Calu3 (cell line): ENCODE data around the gene SLC35E1. TPM values are rescaled to one million over a fixed set of nuclear protein-coding genes. Genes with fewer than 3 reads are reported as not detected.

Experiments used
- Bru-seq: library from RNA; stranded (reverse); fragments of 400-500 nt; gene quantifications from one replicate; lab custom pipeline; 2021; lab: Mats Ljungman, UMichigan
- BruChase-seq, 2 experiments: library from RNA; stranded (reverse); fragments of 400-500 nt; gene quantifications; one replicate each; lab custom pipeline; 2021; lab: Mats Ljungman, UMichigan
- BruUV-seq: library from RNA; stranded (reverse); fragments of 400-500 nt; replicated peaks from 2 replicates; lab custom pipeline; 2021; lab: Mats Ljungman, UMichigan
- CTCF ChIA-PET: fragments of 300-600 bp; sonication (Branson Sonifier 250); formaldehyde crosslinking; loops from one replicate; lab custom pipeline; 2022; ENCODE audit warnings: antibody characterized with exemption; lab: Charles Lee
- DNase-seq: peaks from one replicate; pipeline ENCODE4 v3.0.0; 2022
- H3K27ac Mint-ChIP-seq: one replicate; pipeline ENCODE4 v1.8.0; 2022; ENCODE audit warnings: mixed read lengths; ENCODE audit not compliant: unreplicated experiment
- H3K27me3 Mint-ChIP-seq: one replicate; pipeline ENCODE4 v1.8.0; 2022; ENCODE audit warnings: mixed read lengths; ENCODE audit not compliant: unreplicated experiment
- H3K36me3 Mint-ChIP-seq: one replicate; pipeline ENCODE4 v1.8.0; 2022; ENCODE audit warnings: mild to moderate bottlenecking, moderate library complexity, mixed read lengths; ENCODE audit not compliant: insufficient read depth, unreplicated experiment
- H3K4me1 Mint-ChIP-seq: one replicate; pipeline ENCODE4 v1.8.0; 2022; ENCODE audit warnings: mild to moderate bottlenecking, low read depth, mixed read lengths; ENCODE audit not compliant: unreplicated experiment
- H3K4me3 Mint-ChIP-seq: one replicate; pipeline ENCODE4 v1.8.0; 2022; ENCODE audit warnings: mild to moderate bottlenecking, low read depth, moderate library complexity, mixed read lengths; ENCODE audit not compliant: unreplicated experiment
- H3K9me3 Mint-ChIP-seq: one replicate; pipeline ENCODE4 v1.8.0; 2022; ENCODE audit warnings: low read depth, mixed read lengths; ENCODE audit not compliant: unreplicated experiment
- intact Hi-C: fragments of 100-400 bp; cut with micrococcal nuclease; formaldehyde crosslinking; loops from one replicate; pipeline ENCODE4 v1.10.0; 2022; ENCODE audit not compliant: unreplicated experiment
- long read RNA-seq: library from polyadenylated mRNA; stranded (forward); transcript quantifications from one replicate; pipeline ENCODE4 v2.0.0, GENCODE V29; 2022
- total RNA-seq: library from RNA; stranded (reverse); gene quantifications from 2 replicates; pipeline ENCODE4 v1.2.3, GENCODE V29; 2022
- TF ChIP-seq, protein P1 (sequence below): fragments of 200-600 bp; IDR thresholded peaks from one replicate; pipeline ENCODE4 v1.8.0; 2022; ENCODE audit warnings: antibody characterized with exemption; ENCODE audit not compliant: unreplicated experiment

Gene SLC35E1
- total RNA-seq, result 41.6 and 46.4 TPM in 2 replicates
- percentile 74 among the genes with signal in this experiment for Bru-seq, nascent RNA
- percentile 98 among the genes with signal in this experiment for BruChase-seq, experiment 1, labeled RNA remaining after a 6-hour chase
- BruChase-seq, experiment 2, labeled RNA remaining after a 2-hour chase, result percentile 96 among the genes with signal in this experiment
- long read RNA-seq, full-length matches to known transcripts, result 23 of 27 reads
- long read RNA-seq, partial matches to known transcripts, result 0 of 27 reads
- long read RNA-seq, other reads (novel, unspliced or antisense), result 4 of 27 reads

DNA sequence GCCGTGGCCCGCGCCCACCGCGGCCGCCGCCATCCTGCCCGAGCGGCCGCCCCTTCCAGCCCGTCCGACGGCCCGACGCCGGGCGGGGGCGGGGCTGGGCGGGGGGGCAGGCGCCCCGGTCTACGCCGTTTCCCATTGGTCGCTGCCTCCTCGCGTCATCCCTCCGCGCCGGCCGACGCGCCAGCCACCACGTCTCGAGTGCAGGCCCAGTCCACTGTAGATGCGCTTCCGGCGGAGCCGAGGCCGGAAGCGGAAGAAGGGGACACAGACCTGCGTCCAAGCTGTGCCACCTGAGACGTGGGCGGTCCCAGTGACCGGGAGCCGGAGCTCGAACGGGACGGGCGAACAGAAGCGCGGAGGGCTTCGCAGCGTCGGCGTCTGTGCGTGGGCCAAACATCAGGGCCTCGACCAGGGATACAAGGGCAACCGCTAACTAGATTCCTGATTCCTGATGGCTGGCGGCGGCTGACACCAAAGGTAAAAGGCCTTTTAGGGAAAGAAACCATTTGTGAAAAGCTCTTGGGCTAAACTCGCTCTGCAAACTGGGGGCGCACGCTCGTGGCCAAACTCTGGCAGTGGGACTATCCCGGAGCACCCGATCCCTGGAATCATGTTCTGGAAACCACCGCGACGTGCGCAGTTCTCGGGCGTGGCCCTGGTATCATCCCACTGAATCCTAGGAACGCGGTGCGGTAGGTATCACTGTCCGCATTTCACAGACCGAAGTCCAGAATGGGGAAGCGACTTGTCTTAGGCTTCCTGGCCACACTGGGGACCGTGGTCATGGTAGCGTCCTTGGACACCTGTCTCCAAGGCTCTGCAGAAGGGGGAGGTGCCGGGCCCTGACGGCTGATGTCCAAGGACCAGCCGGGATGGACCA lies at the start of gene SLC35E1:
Gene SLC35E1 (minus strand): TSS at position 84 of the 880 bp plus-strand sequence. CDS start 51 bp downstream, at position 33.
- intact Hi-C loops, result no loop called here
- H3K4me3 Mint-ChIP-seq, result peak within 1 kb of the TSS; percentile 87

GRCh38 chr19:16621165-16621800 lies 49.1 kb upstream of the SLC35E1 start:
- CTCF ChIA-PET, result no interaction called here
- no peaks in the 10 kb centered on the region for H3K9me3 Mint-ChIP-seq
- H3K27me3 Mint-ChIP-seq, result no peaks in the 10 kb centered on the region
- H3K4me3 Mint-ChIP-seq, result no peak overlapping the region
- no peak overlapping the region for H3K27ac Mint-ChIP-seq
- no TSS peak for BruUV-seq
- H3K4me1 Mint-ChIP-seq, result peaks cover 31% of the 10 kb centered on the region
- H3K36me3 Mint-ChIP-seq, result no peaks in the 10 kb centered on the region
- DNase-seq, result no peak
- intact Hi-C loops, result no loop called here
- TF ChIP-seq, protein P1, sequence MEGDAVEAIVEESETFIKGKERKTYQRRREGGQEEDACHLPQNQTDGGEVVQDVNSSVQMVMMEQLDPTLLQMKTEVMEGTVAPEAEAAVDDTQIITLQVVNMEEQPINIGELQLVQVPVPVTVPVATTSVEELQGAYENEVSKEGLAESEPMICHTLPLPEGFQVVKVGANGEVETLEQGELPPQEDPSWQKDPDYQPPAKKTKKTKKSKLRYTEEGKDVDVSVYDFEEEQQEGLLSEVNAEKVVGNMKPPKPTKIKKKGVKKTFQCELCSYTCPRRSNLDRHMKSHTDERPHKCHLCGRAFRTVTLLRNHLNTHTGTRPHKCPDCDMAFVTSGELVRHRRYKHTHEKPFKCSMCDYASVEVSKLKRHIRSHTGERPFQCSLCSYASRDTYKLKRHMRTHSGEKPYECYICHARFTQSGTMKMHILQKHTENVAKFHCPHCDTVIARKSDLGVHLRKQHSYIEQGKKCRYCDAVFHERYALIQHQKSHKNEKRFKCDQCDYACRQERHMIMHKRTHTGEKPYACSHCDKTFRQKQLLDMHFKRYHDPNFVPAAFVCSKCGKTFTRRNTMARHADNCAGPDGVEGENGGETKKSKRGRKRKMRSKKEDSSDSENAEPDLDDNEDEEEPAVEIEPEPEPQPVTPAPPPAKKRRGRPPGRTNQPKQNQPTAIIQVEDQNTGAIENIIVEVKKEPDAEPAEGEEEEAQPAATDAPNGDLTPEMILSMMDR, result no peak

More for the DNA sequence above, at the start of gene SLC35E1:
- no peaks in the 10 kb centered on the region for H3K9me3 Mint-ChIP-seq
- H3K36me3 Mint-ChIP-seq, result peaks cover 60% of the 10 kb centered on the region
- H3K27ac Mint-ChIP-seq, result peak within 1 kb of the TSS; percentile 84
- H3K27me3 Mint-ChIP-seq, result no peaks in the 10 kb centered on the region
- CTCF ChIA-PET, result no interaction called here
- TSS peak; percentile 69 for BruUV-seq
- peak; percentile 92 for DNase-seq
- peaks cover 19% of the 10 kb centered on the region for H3K4me1 Mint-ChIP-seq
- TF ChIP-seq, protein P1, result no peak

GRCh38 chr19:16620584-16620983 lies 48.4 kb upstream of the SLC35E1 start:
- no peaks in the 10 kb centered on the region for H3K9me3 Mint-ChIP-seq
- no peak overlapping the region for H3K4me3 Mint-ChIP-seq
- no peak for DNase-seq
- CTCF ChIA-PET, result no interaction called here
- BruUV-seq, result no TSS peak
- H3K27ac Mint-ChIP-seq, result no peak overlapping the region
- H3K36me3 Mint-ChIP-seq, result no peaks in the 10 kb centered on the region
- H3K27me3 Mint-ChIP-seq, result no peaks in the 10 kb centered on the region
- peaks cover 26% of the 10 kb centered on the region for H3K4me1 Mint-ChIP-seq
- intact Hi-C loops, result no loop called here
- TF ChIP-seq, protein P1, result no peak

DNA sequence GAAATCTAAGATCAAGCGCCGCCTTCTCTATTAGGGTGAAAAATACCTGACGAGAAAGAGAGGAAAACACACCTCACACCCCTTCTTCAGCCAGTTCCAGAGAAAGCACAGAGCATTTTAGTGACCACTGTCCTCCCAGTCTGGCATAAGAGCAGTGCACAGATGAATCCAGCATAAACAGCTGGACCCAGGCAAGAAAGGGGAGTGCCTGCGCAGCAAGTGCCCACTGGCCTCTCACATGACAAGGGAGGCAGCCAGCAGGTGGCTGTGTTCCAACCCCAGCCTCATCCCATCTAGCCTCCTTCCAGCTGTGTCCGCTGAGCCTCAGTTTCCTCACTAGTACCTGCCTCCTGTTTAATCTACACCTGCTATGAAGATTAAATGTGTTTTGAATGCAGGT lies 47.8 kb upstream of the SLC35E1 start:
- H3K4me3 Mint-ChIP-seq, result no peak overlapping the region
- TF ChIP-seq, protein P1, result no peak
- H3K4me1 Mint-ChIP-seq, result peaks cover 26% of the 10 kb centered on the region
- DNase-seq, result no peak
- intact Hi-C loops, result no loop called here
- no peaks in the 10 kb centered on the region for H3K9me3 Mint-ChIP-seq
- no peak overlapping the region for H3K27ac Mint-ChIP-seq
- no peaks in the 10 kb centered on the region for H3K36me3 Mint-ChIP-seq
- H3K27me3 Mint-ChIP-seq, result no peaks in the 10 kb centered on the region
- BruUV-seq, result no TSS peak
- CTCF ChIA-PET, result no interaction called here
